GM18502 (cell line): ENCODE data around the gene PPIB.

ENCODE experiments used
- ATAC-seq: cut with Tn5 transposase; IDR thresholded peaks from one replicate; pipeline ENCODE4 v1.9.1; 2021; ENCODE audit warnings: mild to moderate bottlenecking; ENCODE audit not compliant: unreplicated experiment, poor library complexity

Gene PPIB

GRCh38 chr15:64162869-64163658 is at the start of gene PPIB:
PPIB (minus strand) TSS chr15:64163022; CDS start chr15:64162986, 36 bp downstream.
- peak; percentile 88 for ATAC-seq

- no peak for ATAC-seq
Observed at GRCh38 chr15:64211696-64212095, 48.9 kb upstream of the PPIB start.

GRCh38 chr15:64210371-64210770 is 47.5 kb upstream of the PPIB start:
- no peak for ATAC-seq

- no peak for ATAC-seq
Observed at GRCh38 chr15:64209680-64210334, 47.0 kb upstream of the PPIB start.

GRCh38 chr15:64205202-64205601 is 42.4 kb upstream of the PPIB start:
- ATAC-seq: no peak

GRCh38 chr15:64197425-64197824 is 34.6 kb upstream of the PPIB start:
- no peak for ATAC-seq

GRCh38 chr15:64193971-64194370 is 31.1 kb upstream of the PPIB start:
- ATAC-seq: no peak

- ATAC-seq: no peak
Observed at GRCh38 chr15:64191971-64192830, 29.4 kb upstream of the PPIB start.

GRCh38 chr15:64187396-64188191 is 24.8 kb upstream of the PPIB start:
- no peak for ATAC-seq

GRCh38 chr15:64185146-64185911 is 22.5 kb upstream of the PPIB start:
- ATAC-seq: no peak

- no peak for ATAC-seq
Observed at GRCh38 chr15:64182859-64183370, 20.1 kb upstream of the PPIB start.

- ATAC-seq: peak; percentile 71
Observed at GRCh38 chr15:64180235-64180824, 17.5 kb upstream of the PPIB start.

- ATAC-seq: no peak
Observed at GRCh38 chr15:64166102-64166890, 3.5 kb upstream of the PPIB start.

GRCh38 chr15:64164436-64164835 is 1.6 kb upstream of the PPIB start:
- no peak for ATAC-seq

GRCh38 chr15:64163659-64164362 is 989 bp upstream of the PPIB start:
- peak; percentile 14 for ATAC-seq

- ATAC-seq: peak; percentile 21
Observed at GRCh38 chr15:64162478-64162868, 349 bp downstream of the PPIB start.

GRCh38 chr15:64161688-64162477 is 939 bp downstream of the PPIB start:
- ATAC-seq: no peak
